HFFc6 (cell line): ENCODE data around the gene SGMS2. TPM values are rescaled to one million over a fixed set of nuclear protein-coding genes. Genes with fewer than 3 reads are reported as not detected.
"Not testable (repeated sequence)": the region's sequence is repeated elsewhere in the genome, so short reads cannot be mapped to it uniquely, and the experiment has no call there.

Experiments used
- DNase-seq: peaks from one replicate; pipeline ENCODE4 v3.0.0-alpha.2; 2018
- H3K27ac Mint-ChIP-seq: 2 replicates; pipeline ENCODE4 v1.8.0; 2020; ENCODE audit warnings: mild to moderate bottlenecking, mixed read lengths
- H3K27me3 Mint-ChIP-seq: 2 replicates; pipeline ENCODE4 v1.8.0; 2021; ENCODE audit warnings: mild to moderate bottlenecking, moderate library complexity, mixed read lengths; ENCODE audit not compliant: insufficient read depth
- H3K36me3 Mint-ChIP-seq: 2 replicates; pipeline ENCODE4 v1.8.0; 2021; ENCODE audit warnings: low read depth, mixed read lengths
- H3K4me1 Mint-ChIP-seq: 2 replicates; pipeline ENCODE4 v1.8.0; 2020; ENCODE audit warnings: low read depth, mixed read lengths
- H3K4me3 Mint-ChIP-seq: 2 replicates; pipeline ENCODE4 v1.8.0; 2020; ENCODE audit warnings: mild to moderate bottlenecking, moderate library complexity, mixed read lengths
- H3K9me3 Mint-ChIP-seq: 2 replicates; pipeline ENCODE4 v1.8.0; 2020; ENCODE audit warnings: mild to moderate bottlenecking, mixed read lengths
- CTCF ChIP-seq: fragments of 200-600 bp; sonication (generic); IDR thresholded peaks from 2 replicates; pipeline ENCODE4 v1.5.0; 2021; ENCODE audit warnings: antibody characterized with exemption, mild to moderate bottlenecking
- total RNA-seq, 6 experiments: library from RNA; stranded (reverse); fragmentation: NEBNext Ultra II Directional; extraction: Animal tissue kit (Norgen Biotek cat#: 25700); gene quantifications; 2 replicates in 1 of 6; 3 replicates in 5 of 6; pipeline ENCODE4 v1.2.3, GENCODE V29; 2021

The SGMS2 gene
- total RNA-seq, 6 experiments from 2014 or later = 30.5 to 45.9 (median 34.7) TPM

GRCh38 chr4:107922486-107923473 is 98.0 kb downstream of the SGMS2 start:
- Mint-ChIP-seq H3K4me3 (no peak overlapping the region), H3K27ac (no peak overlapping the region), H3K27me3 (peaks cover 2% of the 10 kb centered on the region), H3K4me1 (peaks cover 27% of the 10 kb centered on the region), H3K36me3 (peaks cover 14% of the 10 kb centered on the region), H3K9me3 (peaks cover 17% of the 10 kb centered on the region)
- no peak for TF ChIP-seq CTCF
- DNase-seq = no peak

- not testable (repeated sequence) for H3K36me3 Mint-ChIP-seq, H3K9me3 Mint-ChIP-seq, H3K27ac Mint-ChIP-seq, DNase-seq, H3K27me3 Mint-ChIP-seq, H3K4me3 Mint-ChIP-seq
- H3K4me1 Mint-ChIP-seq = peaks cover 40% of the 10 kb centered on the region
These were observed 101.0 kb downstream of the SGMS2 start for GRCh38 chr4:107925713-107926112.

- not testable (repeated sequence) for H3K36me3 Mint-ChIP-seq, H3K9me3 Mint-ChIP-seq, H3K27me3 Mint-ChIP-seq, H3K27ac Mint-ChIP-seq, H3K4me3 Mint-ChIP-seq, DNase-seq
- H3K4me1 Mint-ChIP-seq = peaks cover 38% of the 10 kb centered on the region
These were observed 102.1 kb downstream of the SGMS2 start for GRCh38 chr4:107926875-107927274.

GRCh38 chr4:107930821-107931774 is 106.4 kb downstream of the SGMS2 start, which contains the start of gene CYP2U1:
Gene CYP2U1 (plus strand): TSS chr4:107931549. CDS start chr4:107931644, 95 bp downstream.
- peak within 1 kb of the TSS; percentile 92 for H3K4me3 Mint-ChIP-seq
- peak; percentile 82 for DNase-seq
- H3K9me3 Mint-ChIP-seq = no peaks in the 10 kb centered on the region
- H3K4me1 Mint-ChIP-seq = peaks cover 46% of the 10 kb centered on the region
- H3K27me3 Mint-ChIP-seq = no peaks in the 10 kb centered on the region
- TF ChIP-seq CTCF = peak; percentile 43; the same call in 1 of the 2 replicates
- peak within 1 kb of the TSS; percentile 94 for H3K27ac Mint-ChIP-seq
- H3K36me3 Mint-ChIP-seq = peaks cover 5% of the 10 kb centered on the region

GRCh38 chr4:107931775-107932321 is 107.1 kb downstream of the SGMS2 start:
- TF ChIP-seq CTCF = no peak; the same call in 1 of the 2 replicates

GRCh38 chr4:107935246-107935645 is 110.5 kb downstream of the SGMS2 start:
- peaks cover 47% of the 10 kb centered on the region for H3K4me1 Mint-ChIP-seq
- H3K4me3 Mint-ChIP-seq = no peak overlapping the region
- TF ChIP-seq CTCF = no peak
- no peaks in the 10 kb centered on the region for H3K9me3 Mint-ChIP-seq
- DNase-seq = no peak
- no peaks in the 10 kb centered on the region for H3K27me3 Mint-ChIP-seq
- no peak overlapping the region for H3K27ac Mint-ChIP-seq
- H3K36me3 Mint-ChIP-seq = peaks cover 15% of the 10 kb centered on the region

More at GRCh38 chr4:107931775-107932321, 107.1 kb downstream of the SGMS2 start:
- peak overlapping the region; percentile 61 for H3K27ac Mint-ChIP-seq
- H3K4me1 Mint-ChIP-seq = peaks cover 46% of the 10 kb centered on the region
- H3K36me3 Mint-ChIP-seq = peaks cover 6% of the 10 kb centered on the region
- peak overlapping the region; percentile 89 for H3K4me3 Mint-ChIP-seq
- DNase-seq = no peak
- H3K27me3 Mint-ChIP-seq = no peaks in the 10 kb centered on the region
- no peaks in the 10 kb centered on the region for H3K9me3 Mint-ChIP-seq
